K562 (cell line): ENCODE measurements around the gene IFITM2. TPM values are rescaled to one million over a fixed set of nuclear protein-coding genes. Genes with fewer than 3 reads are reported as not detected.

Experiments
- ARID2 ChIP-seq: fragments of 450-650 bp; IDR thresholded peaks from 2 replicates; pipeline ENCODE4 v1.6.1; 2017; ENCODE audit warnings: antibody characterized with exemption, mild to moderate bottlenecking
- KDM4B ChIP-seq, 2 experiments: fragments of 450-650 bp in 1 of 2; sonication (generic) in 1 of 2; IDR thresholded peaks; 2 replicates each; pipeline ENCODE4 v1.6.1; 2016 to 2017; ENCODE audit warnings: borderline replicate concordance in 2 of 2, antibody characterized with exemption in 1 of 2, low read depth in 1 of 2, mild to moderate bottlenecking in 1 of 2
- NR2C1 ChIP-seq, 2 experiments: fragments of 450-650 bp; IDR thresholded peaks; 2 replicates each; pipeline ENCODE4 v1.6.1; 2017; ENCODE audit warnings: mild to moderate bottlenecking in 2 of 2, antibody characterized with exemption in 1 of 2, inconsistent platforms in 1 of 2, missing compliant biosample characterization in 1 of 2, missing genetic modification characterization in 1 of 2
- NRF1 ChIP-seq, 2 experiments: fragments of 450-650 bp; IDR thresholded peaks in 1 of 2; conservative IDR thresholded peaks in 1 of 2; 2 replicates each; pipeline ENCODE4 v1.6.1; 2014; ENCODE audit warnings: mild to moderate bottlenecking in 2 of 2
- PCBP1 ChIP-seq: fragments of 200-400 bp; formaldehyde crosslinking; IDR thresholded peaks from 2 replicates; pipeline ENCODE4 v1.6.1; 2018; ENCODE audit warnings: mild to moderate bottlenecking, low read depth, low read length; ENCODE audit not compliant: poor library complexity, severe bottlenecking
- POU5F1 ChIP-seq: fragments of 150-350 bp; IDR thresholded peaks from 2 replicates; pipeline ENCODE4 v1.6.1; 2014; ENCODE audit warnings: borderline replicate concordance, low read length, low read depth, mild to moderate bottlenecking; ENCODE audit not compliant: partially characterized antibody
- RBM25 ChIP-seq: fragments of 200-400 bp; formaldehyde crosslinking; IDR thresholded peaks from 2 replicates; pipeline ENCODE4 v1.6.1; 2018; ENCODE audit warnings: low read length, low read depth, moderate library complexity; ENCODE audit not compliant: severe bottlenecking
- SRSF1 ChIP-seq: fragments of 200-400 bp; formaldehyde crosslinking; IDR thresholded peaks from 2 replicates; pipeline ENCODE4 v1.6.1; 2017; ENCODE audit warnings: mild to moderate bottlenecking, low read depth, low read length, moderate library complexity
- U2AF2 ChIP-seq: fragments of 200-400 bp; formaldehyde crosslinking; optimal IDR thresholded peaks from 2 replicates; pipeline ENCODE3; 2017; ENCODE audit warnings: low read depth, mild to moderate bottlenecking, low read length
- ZNF121 ChIP-seq: sonication (generic); formaldehyde crosslinking; conservative IDR thresholded peaks from 2 replicates; pipeline ENCODE4 v1.8.0; 2022; ENCODE audit warnings: missing genetic modification reagents
- polyA plus RNA-seq, 8 experiments: library from polyadenylated mRNA; depleted of rRNA in 4 of 8; stranded (reverse) in 5 of 8; unstranded in 3 of 8; fragments of >200 nt; fragmentation: Nextera tagmentation in 2 of 8; fragmentation: Illumina TruSeq in 1 of 8; extraction: Ambion mirVana in 2 of 8; extraction: Trizol in 1 of 8; gene quantifications; 2 replicates each; pipeline versions ENCODE4 v1.2.1 to v1.2.3, GENCODE V29; 2011 to 2014; ENCODE audit warnings: inconsistent platforms in 1 of 8, missing spikeins in 1 of 8
- total RNA-seq, 7 experiments: library from RNA; depleted of rRNA in 6 of 7; stranded (reverse); fragments of >200 nt in 6 of 7; fragmentation: Illumina TruSeq in 2 of 7; extraction: Trizol in 2 of 7; gene quantifications; 2 replicates each; pipeline versions ENCODE4 v1.2.1 to v1.2.3, GENCODE V29; 2011 to 2021; ENCODE audit warnings: low replicate concordance in 1 of 7
- TF ChIP-seq, protein P1 (sequence below): fragments of 250-450 bp; sonication (Bioruptor Pico); IDR thresholded peaks from 2 replicates; pipeline ENCODE4 v1.8.0; 2021; ENCODE audit warnings: borderline replicate concordance, mild to moderate bottlenecking, moderate library complexity; ENCODE audit not compliant: poor library complexity, severe bottlenecking
- TF ChIP-seq, protein P2 (sequence below), 3 experiments: fragments of 200-800 bp in 1 of 3; fragments of 250-450 bp in 1 of 3; fragments of 450-650 bp in 1 of 3; sonication (Bioruptor Pico) in 1 of 3; sonication (Bioruptor generic) in 1 of 3; formaldehyde crosslinking in 1 of 3; IDR thresholded peaks; 2 replicates each; pipeline versions ENCODE4 v1.6.1 to v1.8.0; 2016 to 2022; ENCODE audit warnings: mild to moderate bottlenecking in 2 of 3, missing genetic modification characterization in 2 of 3, missing compliant biosample characterization in 1 of 3, moderate library complexity in 1 of 3
- TF ChIP-seq, protein P3 (sequence below), 2 experiments: fragments of 450-650 bp in 1 of 2; IDR thresholded peaks; 2 replicates each; pipeline ENCODE4 v1.6.1; 2011 to 2017; ENCODE audit warnings: low read depth in 2 of 2, antibody characterized with exemption in 1 of 2, borderline replicate concordance in 1 of 2, low read length in 1 of 2, mild to moderate bottlenecking in 1 of 2, mixed read lengths in 1 of 2; ENCODE audit not compliant: control insufficient read depth in 1 of 2
- TF ChIP-seq, protein P4 (sequence below): IDR thresholded peaks from 2 replicates; pipeline ENCODE4 v1.6.1; 2011; ENCODE audit not compliant: insufficient read length; ENCODE audit errors: extremely low read depth
- TF ChIP-seq, protein P5 (sequence below): sonication (generic); formaldehyde crosslinking; IDR thresholded peaks from 2 replicates; pipeline ENCODE4 v1.8.1; 2023; ENCODE audit warnings: mild to moderate bottlenecking, missing genetic modification reagents

IFITM2 gene
- total and polyA plus RNA-seq, 9 of the 15 experiments (the other 6 are each of a cell fraction or from before 2014, with no cell fraction given): 52.8 to 4,872 (median 356) TPM

DNA sequence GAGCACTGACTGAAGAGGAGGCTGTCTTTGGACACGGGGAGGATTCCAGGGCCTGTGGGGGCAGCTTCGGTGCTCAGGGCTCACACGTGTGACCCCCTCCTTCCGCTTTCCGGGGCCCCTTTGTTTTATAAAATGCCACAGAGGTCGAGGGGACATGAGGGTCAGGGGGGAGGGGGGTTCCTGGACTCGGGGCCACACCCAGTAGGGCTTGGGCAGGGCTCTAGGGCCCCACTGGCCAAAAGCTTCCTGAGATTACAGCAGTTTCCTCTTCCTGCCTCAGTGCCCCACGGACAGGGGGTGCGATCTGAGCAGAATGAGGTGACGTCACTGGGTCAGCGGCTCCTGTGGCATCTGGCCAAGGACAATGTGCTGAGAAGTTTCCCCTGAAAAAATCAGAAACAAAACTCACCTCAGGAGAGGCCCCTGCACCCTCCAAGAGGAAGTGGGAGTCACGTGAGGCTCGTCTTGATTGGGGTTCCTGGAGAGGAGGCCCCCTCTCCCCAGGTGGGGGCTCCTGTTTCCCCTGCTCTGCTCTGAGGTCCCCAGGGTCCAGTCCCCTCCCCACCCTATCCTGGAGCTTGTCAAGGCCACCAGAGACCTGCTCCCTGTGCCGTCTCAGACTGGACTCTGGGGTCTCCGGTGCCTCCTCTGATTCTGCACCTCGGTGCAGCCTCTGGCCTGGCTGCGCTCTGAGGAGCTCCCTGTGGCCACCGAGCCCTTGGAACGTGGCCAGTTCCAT lies 19.4 kb downstream of the IFITM2 start (continued):
- TF ChIP-seq PCBP1 (no peak), NRF1 (conservative IDR thresholded peaks at IDR 0.05 in 1 of 2, IDR thresholded peaks at IDR 0.05 in 1 of 2) (peak in 1 of 2 experiments; percentile 33; a peak in 1 of 4 replicates), POU5F1 (no peak), SRSF1 (no peak), ZNF121 (no peak), KDM4B (IDR thresholded peaks at IDR 0.05; ENCODE audit: borderline replicate concordance in 2 of 2, low read depth in 1 of 2) (no peak), RBM25 (no peak), ARID2 (no peak), NR2C1 (IDR thresholded peaks at IDR 0.05) (no peak), NR2C1 (tag; IDR thresholded peaks at IDR 0.05) (peak; percentile 49), U2AF2 (no peak)
- TF ChIP-seq, protein P1, sequence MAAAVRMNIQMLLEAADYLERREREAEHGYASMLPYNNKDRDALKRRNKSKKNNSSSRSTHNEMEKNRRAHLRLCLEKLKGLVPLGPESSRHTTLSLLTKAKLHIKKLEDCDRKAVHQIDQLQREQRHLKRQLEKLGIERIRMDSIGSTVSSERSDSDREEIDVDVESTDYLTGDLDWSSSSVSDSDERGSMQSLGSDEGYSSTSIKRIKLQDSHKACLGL: no peak
- TF ChIP-seq, protein P2, sequence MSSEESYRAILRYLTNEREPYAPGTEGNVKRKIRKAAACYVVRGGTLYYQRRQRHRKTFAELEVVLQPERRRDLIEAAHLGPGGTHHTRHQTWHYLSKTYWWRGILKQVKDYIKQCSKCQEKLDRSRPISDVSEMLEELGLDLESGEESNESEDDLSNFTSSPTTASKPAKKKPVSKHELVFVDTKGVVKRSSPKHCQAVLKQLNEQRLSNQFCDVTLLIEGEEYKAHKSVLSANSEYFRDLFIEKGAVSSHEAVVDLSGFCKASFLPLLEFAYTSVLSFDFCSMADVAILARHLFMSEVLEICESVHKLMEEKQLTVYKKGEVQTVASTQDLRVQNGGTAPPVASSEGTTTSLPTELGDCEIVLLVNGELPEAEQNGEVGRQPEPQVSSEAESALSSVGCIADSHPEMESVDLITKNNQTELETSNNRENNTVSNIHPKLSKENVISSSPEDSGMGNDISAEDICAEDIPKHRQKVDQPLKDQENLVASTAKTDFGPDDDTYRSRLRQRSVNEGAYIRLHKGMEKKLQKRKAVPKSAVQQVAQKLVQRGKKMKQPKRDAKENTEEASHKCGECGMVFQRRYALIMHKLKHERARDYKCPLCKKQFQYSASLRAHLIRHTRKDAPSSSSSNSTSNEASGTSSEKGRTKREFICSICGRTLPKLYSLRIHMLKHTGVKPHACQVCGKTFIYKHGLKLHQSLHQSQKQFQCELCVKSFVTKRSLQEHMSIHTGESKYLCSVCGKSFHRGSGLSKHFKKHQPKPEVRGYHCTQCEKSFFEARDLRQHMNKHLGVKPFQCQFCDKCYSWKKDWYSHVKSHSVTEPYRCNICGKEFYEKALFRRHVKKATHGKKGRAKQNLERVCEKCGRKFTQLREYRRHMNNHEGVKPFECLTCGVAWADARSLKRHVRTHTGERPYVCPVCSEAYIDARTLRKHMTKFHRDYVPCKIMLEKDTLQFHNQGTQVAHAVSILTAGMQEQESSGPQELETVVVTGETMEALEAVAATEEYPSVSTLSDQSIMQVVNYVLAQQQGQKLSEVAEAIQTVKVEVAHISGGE (CRISPR knock-in tag; IDR thresholded peaks at IDR 0.05): peak in 1 of 3 experiments; percentile 70; a peak in 1 of 6 replicates
- TF ChIP-seq, protein P3, sequence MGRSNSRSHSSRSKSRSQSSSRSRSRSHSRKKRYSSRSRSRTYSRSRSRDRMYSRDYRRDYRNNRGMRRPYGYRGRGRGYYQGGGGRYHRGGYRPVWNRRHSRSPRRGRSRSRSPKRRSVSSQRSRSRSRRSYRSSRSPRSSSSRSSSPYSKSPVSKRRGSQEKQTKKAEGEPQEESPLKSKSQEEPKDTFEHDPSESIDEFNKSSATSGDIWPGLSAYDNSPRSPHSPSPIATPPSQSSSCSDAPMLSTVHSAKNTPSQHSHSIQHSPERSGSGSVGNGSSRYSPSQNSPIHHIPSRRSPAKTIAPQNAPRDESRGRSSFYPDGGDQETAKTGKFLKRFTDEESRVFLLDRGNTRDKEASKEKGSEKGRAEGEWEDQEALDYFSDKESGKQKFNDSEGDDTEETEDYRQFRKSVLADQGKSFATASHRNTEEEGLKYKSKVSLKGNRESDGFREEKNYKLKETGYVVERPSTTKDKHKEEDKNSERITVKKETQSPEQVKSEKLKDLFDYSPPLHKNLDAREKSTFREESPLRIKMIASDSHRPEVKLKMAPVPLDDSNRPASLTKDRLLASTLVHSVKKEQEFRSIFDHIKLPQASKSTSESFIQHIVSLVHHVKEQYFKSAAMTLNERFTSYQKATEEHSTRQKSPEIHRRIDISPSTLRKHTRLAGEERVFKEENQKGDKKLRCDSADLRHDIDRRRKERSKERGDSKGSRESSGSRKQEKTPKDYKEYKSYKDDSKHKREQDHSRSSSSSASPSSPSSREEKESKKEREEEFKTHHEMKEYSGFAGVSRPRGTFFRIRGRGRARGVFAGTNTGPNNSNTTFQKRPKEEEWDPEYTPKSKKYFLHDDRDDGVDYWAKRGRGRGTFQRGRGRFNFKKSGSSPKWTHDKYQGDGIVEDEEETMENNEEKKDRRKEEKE (IDR thresholded peaks at IDR 0.05; ENCODE audit: borderline replicate concordance in 1 of 2, control insufficient read depth in 1 of 2, low read depth in 2 of 2, low read length in 1 of 2): no peak
- TF ChIP-seq, protein P4, sequence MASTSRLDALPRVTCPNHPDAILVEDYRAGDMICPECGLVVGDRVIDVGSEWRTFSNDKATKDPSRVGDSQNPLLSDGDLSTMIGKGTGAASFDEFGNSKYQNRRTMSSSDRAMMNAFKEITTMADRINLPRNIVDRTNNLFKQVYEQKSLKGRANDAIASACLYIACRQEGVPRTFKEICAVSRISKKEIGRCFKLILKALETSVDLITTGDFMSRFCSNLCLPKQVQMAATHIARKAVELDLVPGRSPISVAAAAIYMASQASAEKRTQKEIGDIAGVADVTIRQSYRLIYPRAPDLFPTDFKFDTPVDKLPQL: no peak
- TF ChIP-seq, protein P5, sequence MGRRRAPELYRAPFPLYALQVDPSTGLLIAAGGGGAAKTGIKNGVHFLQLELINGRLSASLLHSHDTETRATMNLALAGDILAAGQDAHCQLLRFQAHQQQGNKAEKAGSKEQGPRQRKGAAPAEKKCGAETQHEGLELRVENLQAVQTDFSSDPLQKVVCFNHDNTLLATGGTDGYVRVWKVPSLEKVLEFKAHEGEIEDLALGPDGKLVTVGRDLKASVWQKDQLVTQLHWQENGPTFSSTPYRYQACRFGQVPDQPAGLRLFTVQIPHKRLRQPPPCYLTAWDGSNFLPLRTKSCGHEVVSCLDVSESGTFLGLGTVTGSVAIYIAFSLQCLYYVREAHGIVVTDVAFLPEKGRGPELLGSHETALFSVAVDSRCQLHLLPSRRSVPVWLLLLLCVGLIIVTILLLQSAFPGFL (CRISPR knock-in tag): no peak
